ENCODE data around the gene FAM131A.

The FAM131A gene

DNA sequence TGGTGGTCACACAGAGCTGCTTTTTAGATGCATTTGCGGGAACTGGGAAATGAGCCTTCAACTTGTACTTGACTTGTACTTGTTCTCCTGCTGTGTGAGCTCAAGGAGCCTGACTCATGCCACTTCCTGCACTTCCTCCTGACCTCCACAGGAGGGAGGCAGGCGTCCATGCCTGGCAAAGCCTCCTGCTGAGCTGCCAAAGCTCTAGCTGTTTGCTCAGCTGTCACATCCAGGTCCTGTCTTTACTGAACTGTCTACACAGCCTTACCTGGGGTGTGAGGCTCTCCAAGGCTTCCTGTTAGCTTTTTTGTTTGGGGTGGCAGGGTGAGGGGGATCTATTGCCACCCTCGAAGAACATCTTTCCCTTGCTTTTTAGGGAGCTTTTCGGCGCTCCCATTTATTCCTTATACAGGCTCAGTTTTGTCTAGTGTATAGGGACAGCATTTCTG, 34.2 kb downstream of the FAM131A start:
- H3K18ac ChIP-seq (ENCODE audit: low read length) = no peak overlapping the region
- no peak overlapping the region for H3K27ac ChIP-seq (ENCODE audit: low read depth, low read length)
- no peaks in the 10 kb centered on the region for H3K4me1 ChIP-seq (ENCODE audit: control insufficient read depth in 1 of 2, insufficient read depth in 2 of 2, low read length in 2 of 2)
- H3K79me2 ChIP-seq (ENCODE audit: control insufficient read depth, insufficient read depth, low read length, poor library complexity) = no peaks in the 10 kb centered on the region
- H2BK120ac ChIP-seq (ENCODE audit: insufficient read depth, low read length, poor library complexity) = no peak overlapping the region
- H3K4me2 ChIP-seq (ENCODE audit: low read length) = no peak overlapping the region
- no peak overlapping the region for H2AK5ac ChIP-seq (ENCODE audit: low read length)
- H3K23ac ChIP-seq (ENCODE audit: low read length) = no peak overlapping the region
- no peak overlapping the region for H3K9ac ChIP-seq (ENCODE audit: low read length)
- H3K14ac ChIP-seq (ENCODE audit: low read length) = no peak overlapping the region
- H4K91ac ChIP-seq (ENCODE audit: low read depth, low read length) = no peak overlapping the region
- H2AFZ ChIP-seq (ENCODE audit: insufficient read depth, low read length, poor library complexity) = no peak overlapping the region
- H3K27me3 ChIP-seq (ENCODE audit: insufficient read depth, low read length) = no peaks in the 10 kb centered on the region
- WGBS (ENCODE audit: extremely low coverage, insufficient coverage, insufficient read length) = no CpG with 5 or more reads among the region's 5 CpGs
- no peak overlapping the region for H2BK12ac ChIP-seq (ENCODE audit: low read length)
- peak; percentile 69 to 91 for DNase-seq
- no peaks in the 10 kb centered on the region for H3K79me1 ChIP-seq (ENCODE audit: low read length)
- H3K36me3 ChIP-seq (ENCODE audit: control insufficient read depth in 1 of 2, insufficient read depth in 2 of 2, low read length in 2 of 2) = peaks cover 7 to 21% of the 10 kb centered on the region in 2 experiments
- H3K9me3 ChIP-seq (ENCODE audit: insufficient read depth, low read depth, low read length) = no peaks in the 10 kb centered on the region
- H2BK5ac ChIP-seq (ENCODE audit: low read depth, low read length, poor library complexity) = no peak overlapping the region
- no peak overlapping the region for H3K4me3 ChIP-seq (ENCODE audit: low read depth, low read length)
- H4K8ac ChIP-seq (ENCODE audit: low read depth, low read length) = no peak overlapping the region
- H3K4ac ChIP-seq (ENCODE audit: low read depth, low read length) = no peak overlapping the region
- no peak overlapping the region for H4K12ac ChIP-seq (ENCODE audit: low read depth, low read length)

DNA sequence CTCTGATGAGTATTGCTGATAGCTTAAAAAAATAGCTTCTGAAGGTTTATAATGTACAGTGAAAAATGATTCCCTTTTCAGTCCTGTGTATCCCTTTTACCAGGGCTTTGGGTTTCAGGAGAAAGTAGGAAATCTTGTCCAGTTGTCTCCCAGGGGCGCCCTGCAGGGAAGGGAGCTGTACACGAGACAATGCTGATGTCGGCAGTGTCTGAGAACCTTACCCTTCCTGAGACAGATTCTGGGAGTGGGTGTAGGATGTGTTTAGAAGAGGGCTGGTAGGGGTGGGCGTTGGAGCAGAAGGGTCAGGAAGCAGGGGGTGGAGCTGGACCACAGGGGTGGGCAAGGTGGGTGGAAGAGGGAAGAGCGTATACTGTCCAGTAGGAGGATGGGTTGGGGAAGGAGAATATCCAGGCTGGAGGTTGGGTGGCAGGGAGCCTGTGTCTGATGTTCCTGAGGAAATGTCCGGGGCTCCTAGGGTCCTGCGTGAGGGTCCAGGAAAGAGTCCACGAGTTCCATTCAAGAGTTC, 35.0 kb downstream of the FAM131A start:
- Histone ChIP-seq H2AFZ (ENCODE audit: insufficient read depth, low read length, poor library complexity) (no peak overlapping the region), H3K79me1 (ENCODE audit: low read length) (no peaks in the 10 kb centered on the region), H3K14ac (ENCODE audit: low read length) (no peak overlapping the region), H3K4me2 (ENCODE audit: low read length) (no peak overlapping the region), H3K18ac (ENCODE audit: low read length) (no peak overlapping the region), H2BK12ac (ENCODE audit: low read length) (no peak overlapping the region), H4K91ac (ENCODE audit: low read depth, low read length) (no peak overlapping the region), H4K12ac (ENCODE audit: low read depth, low read length) (no peak overlapping the region), H3K79me2 (ENCODE audit: control insufficient read depth, insufficient read depth, low read length, poor library complexity) (no peaks in the 10 kb centered on the region), H3K36me3 (ENCODE audit: control insufficient read depth in 1 of 2, insufficient read depth in 2 of 2, low read length in 2 of 2) (peaks cover 7 to 17% of the 10 kb centered on the region in 2 experiments), H4K8ac (ENCODE audit: low read depth, low read length) (no peak overlapping the region), H2BK5ac (ENCODE audit: low read depth, low read length, poor library complexity) (no peak overlapping the region), H2AK5ac (ENCODE audit: low read length) (no peak overlapping the region), H2BK120ac (ENCODE audit: insufficient read depth, low read length, poor library complexity) (no peak overlapping the region), H3K23ac (ENCODE audit: low read length) (no peak overlapping the region), H3K27me3 (ENCODE audit: insufficient read depth, low read length) (no peaks in the 10 kb centered on the region), H3K27ac (ENCODE audit: low read depth, low read length) (no peak overlapping the region), H3K9ac (ENCODE audit: low read length) (no peak overlapping the region), H3K4ac (ENCODE audit: low read depth, low read length) (no peak overlapping the region), H3K9me3 (ENCODE audit: insufficient read depth, low read depth, low read length) (no peaks in the 10 kb centered on the region), H3K4me3 (ENCODE audit: low read depth, low read length) (no peak overlapping the region), H3K4me1 (ENCODE audit: control insufficient read depth in 1 of 2, insufficient read depth in 2 of 2, low read length in 2 of 2) (no peaks in the 10 kb centered on the region)
- WGBS (ENCODE audit: extremely low coverage, insufficient coverage, insufficient read length) = no CpG with 5 or more reads among the region's 8 CpGs
- DNase-seq = no peak

DNA sequence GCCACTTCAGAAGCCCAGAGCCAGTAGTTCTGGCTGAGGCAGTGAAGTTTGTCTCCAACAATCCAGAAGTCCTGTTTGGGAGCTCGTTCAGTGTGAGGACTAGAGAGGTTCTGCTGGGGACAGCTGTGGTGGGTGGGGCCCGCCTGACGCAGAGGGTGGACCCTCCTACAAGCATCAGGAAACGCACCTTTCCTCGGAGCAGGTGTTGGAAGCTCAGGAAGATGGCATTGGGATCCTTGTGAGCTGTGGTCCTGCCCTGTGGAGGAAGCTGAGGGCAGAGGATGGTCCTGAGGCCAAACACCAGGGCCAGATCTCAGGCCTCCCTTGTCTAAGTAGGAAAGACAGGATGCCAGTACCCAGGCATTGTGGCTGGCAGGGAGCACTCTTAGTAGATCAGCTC, 35.5 kb downstream of the FAM131A start:
- no peak overlapping the region for H3K14ac ChIP-seq (ENCODE audit: low read length)
- no peak overlapping the region for H4K91ac ChIP-seq (ENCODE audit: low read depth, low read length)
- no peak overlapping the region for H3K4ac ChIP-seq (ENCODE audit: low read depth, low read length)
- no peak overlapping the region for H4K8ac ChIP-seq (ENCODE audit: low read depth, low read length)
- no peak overlapping the region for H2BK120ac ChIP-seq (ENCODE audit: insufficient read depth, low read length, poor library complexity)
- no peak overlapping the region for H3K27ac ChIP-seq (ENCODE audit: low read depth, low read length)
- H2AK5ac ChIP-seq (ENCODE audit: low read length) = no peak overlapping the region
- H3K79me2 ChIP-seq (ENCODE audit: control insufficient read depth, insufficient read depth, low read length, poor library complexity) = no peaks in the 10 kb centered on the region
- H2AFZ ChIP-seq (ENCODE audit: insufficient read depth, low read length, poor library complexity) = no peak overlapping the region
- no CpG with 5 or more reads among the region's 5 CpGs for WGBS (ENCODE audit: extremely low coverage, insufficient coverage, insufficient read length)
- no peak overlapping the region for H2BK5ac ChIP-seq (ENCODE audit: low read depth, low read length, poor library complexity)
- H3K4me2 ChIP-seq (ENCODE audit: low read length) = no peak overlapping the region
- no peaks in the 10 kb centered on the region for H3K79me1 ChIP-seq (ENCODE audit: low read length)
- H3K4me1 ChIP-seq (ENCODE audit: control insufficient read depth in 1 of 2, insufficient read depth in 2 of 2, low read length in 2 of 2) = peaks cover under 1 to 1% of the 10 kb centered on the region in 2 experiments
- no peak for DNase-seq
- no peaks in the 10 kb centered on the region for H3K9me3 ChIP-seq (ENCODE audit: insufficient read depth, low read depth, low read length)
- no peak overlapping the region for H3K4me3 ChIP-seq (ENCODE audit: low read depth, low read length)
- H3K36me3 ChIP-seq (ENCODE audit: control insufficient read depth in 1 of 2, insufficient read depth in 2 of 2, low read length in 2 of 2) = peaks cover 7 to 13% of the 10 kb centered on the region in 2 experiments
- H4K12ac ChIP-seq (ENCODE audit: low read depth, low read length) = no peak overlapping the region
- no peaks in the 10 kb centered on the region for H3K27me3 ChIP-seq (ENCODE audit: insufficient read depth, low read length)
- no peak overlapping the region for H3K23ac ChIP-seq (ENCODE audit: low read length)
- no peak overlapping the region for H2BK12ac ChIP-seq (ENCODE audit: low read length)
- no peak overlapping the region for H3K18ac ChIP-seq (ENCODE audit: low read length)
- H3K9ac ChIP-seq (ENCODE audit: low read length) = no peak overlapping the region

DNA sequence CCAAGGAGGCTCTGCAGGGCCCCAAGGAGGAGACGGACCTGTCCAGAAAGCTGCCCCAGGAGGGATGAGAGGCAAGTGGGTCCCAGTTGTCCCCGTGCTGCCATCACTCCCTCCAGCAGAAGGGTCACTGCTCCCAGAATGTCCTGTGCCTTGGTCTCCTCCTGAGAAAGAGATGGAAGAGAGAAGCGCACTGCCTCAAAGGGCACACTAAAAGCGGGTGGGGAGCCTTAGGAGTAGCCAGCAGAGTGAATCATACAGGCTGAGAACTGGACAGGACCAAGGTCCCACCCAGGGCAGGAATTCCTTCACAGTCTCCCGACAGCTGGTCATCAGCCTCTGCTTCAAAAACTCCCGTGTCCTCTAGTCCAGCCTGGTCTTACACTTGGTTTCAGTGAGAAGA, 36.0 kb downstream of the FAM131A start:
- Histone ChIP-seq H2BK120ac (ENCODE audit: insufficient read depth, low read length, poor library complexity) (no peak overlapping the region), H4K12ac (ENCODE audit: low read depth, low read length) (no peak overlapping the region), H2AFZ (ENCODE audit: insufficient read depth, low read length, poor library complexity) (no peak overlapping the region), H3K9ac (ENCODE audit: low read length) (no peak overlapping the region), H3K23ac (ENCODE audit: low read length) (no peak overlapping the region), H2BK5ac (ENCODE audit: low read depth, low read length, poor library complexity) (no peak overlapping the region), H3K27ac (ENCODE audit: low read depth, low read length) (no peak overlapping the region), H3K18ac (ENCODE audit: low read length) (no peak overlapping the region), H3K27me3 (ENCODE audit: insufficient read depth, low read length) (no peaks in the 10 kb centered on the region), H3K9me3 (ENCODE audit: insufficient read depth, low read depth, low read length) (no peaks in the 10 kb centered on the region), H4K8ac (ENCODE audit: low read depth, low read length) (no peak overlapping the region), H2BK12ac (ENCODE audit: low read length) (no peak overlapping the region), H3K79me2 (ENCODE audit: control insufficient read depth, insufficient read depth, low read length, poor library complexity) (no peaks in the 10 kb centered on the region), H3K36me3 (ENCODE audit: control insufficient read depth in 1 of 2, insufficient read depth in 2 of 2, low read length in 2 of 2) (peaks cover 3 to 8% of the 10 kb centered on the region in 2 experiments), H3K14ac (ENCODE audit: low read length) (no peak overlapping the region), H3K4me3 (ENCODE audit: low read depth, low read length) (no peak overlapping the region), H3K4ac (ENCODE audit: low read depth, low read length) (no peak overlapping the region), H4K91ac (ENCODE audit: low read depth, low read length) (no peak overlapping the region), H2AK5ac (ENCODE audit: low read length) (no peak overlapping the region), H3K4me2 (ENCODE audit: low read length) (no peak overlapping the region), H3K79me1 (ENCODE audit: low read length) (no peaks in the 10 kb centered on the region), H3K4me1 (ENCODE audit: control insufficient read depth in 1 of 2, insufficient read depth in 2 of 2, low read length in 2 of 2) (peaks cover 4 to 5% of the 10 kb centered on the region in 2 experiments)
- WGBS (ENCODE audit: extremely low coverage, insufficient coverage, insufficient read length) = no CpG with 5 or more reads among the region's 6 CpGs
- DNase-seq = peak in 1 of 2 donors; percentile 12
